Adipocyte (in vitro differentiated cells): ENCODE data around the gene PLA2G3.
A peak's percentile ranks its signal among the peaks of the same experiment; 100 is the strongest.
"Not testable (repeated sequence)": the region's sequence is repeated elsewhere in the genome, so short reads cannot be mapped to it uniquely, and the experiment has no call there.

Experiments
- DNase-seq: peaks from one replicate; pipeline ENCODE4 v3.0.0-alpha.2; 2015; ENCODE audit warnings: low read depth
- H3K27me3 ChIP-seq: replicated peaks from 2 replicates; pipeline ENCODE4 v1.7.0; 2013; ENCODE audit warnings: mild to moderate bottlenecking, low read length, moderate library complexity; ENCODE audit not compliant: control insufficient read depth, insufficient read depth
- H3K36me3 ChIP-seq: 2 replicates; pipeline ENCODE4 v1.7.0; 2013; ENCODE audit warnings: low read length, mild to moderate bottlenecking, moderate library complexity; ENCODE audit not compliant: control insufficient read depth, insufficient read depth, severe bottlenecking
- H3K4me1 ChIP-seq: 2 replicates; pipeline ENCODE4 v1.7.0; 2013; ENCODE audit warnings: mild to moderate bottlenecking, low read length, moderate library complexity; ENCODE audit not compliant: control insufficient read depth, insufficient read depth
- H3K4me3 ChIP-seq: 2 replicates; pipeline ENCODE4 v1.7.0; 2013; ENCODE audit warnings: mild to moderate bottlenecking, low read length, moderate library complexity
- H3K9ac ChIP-seq: 2 replicates; pipeline ENCODE4 v1.7.0; 2013; ENCODE audit warnings: mild to moderate bottlenecking, low read length, moderate library complexity
- H3K9me3 ChIP-seq: 2 replicates; pipeline ENCODE4 v1.7.0; 2013; ENCODE audit warnings: mild to moderate bottlenecking, low read length, moderate library complexity; ENCODE audit not compliant: control insufficient read depth

PLA2G3 gene

DNA sequence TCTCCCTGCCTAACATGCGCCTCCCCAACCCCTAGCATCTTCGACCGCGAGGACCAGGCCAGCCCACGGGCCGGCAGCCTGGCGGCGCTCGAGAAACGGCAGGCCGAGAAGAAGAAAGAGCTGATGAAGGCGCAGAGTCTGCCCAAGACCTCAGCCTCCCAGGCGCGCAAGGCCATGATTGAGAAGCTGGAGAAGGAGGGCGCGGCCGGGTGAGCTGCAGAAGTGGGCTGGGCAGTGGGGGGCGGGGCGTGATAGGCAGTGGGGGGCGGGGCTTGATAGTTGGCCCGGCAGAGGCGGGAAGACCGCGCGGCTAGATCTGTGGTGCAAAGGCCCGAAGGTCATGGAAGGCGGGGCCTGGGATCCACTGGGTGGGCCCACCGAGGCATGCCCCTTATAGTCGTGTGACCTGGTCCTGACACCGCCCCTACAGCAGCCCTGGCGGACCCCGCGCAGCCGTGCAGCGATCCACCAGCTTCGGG, 41.6 kb downstream of the PLA2G3 start:
- DNase-seq = no peak

DNA sequence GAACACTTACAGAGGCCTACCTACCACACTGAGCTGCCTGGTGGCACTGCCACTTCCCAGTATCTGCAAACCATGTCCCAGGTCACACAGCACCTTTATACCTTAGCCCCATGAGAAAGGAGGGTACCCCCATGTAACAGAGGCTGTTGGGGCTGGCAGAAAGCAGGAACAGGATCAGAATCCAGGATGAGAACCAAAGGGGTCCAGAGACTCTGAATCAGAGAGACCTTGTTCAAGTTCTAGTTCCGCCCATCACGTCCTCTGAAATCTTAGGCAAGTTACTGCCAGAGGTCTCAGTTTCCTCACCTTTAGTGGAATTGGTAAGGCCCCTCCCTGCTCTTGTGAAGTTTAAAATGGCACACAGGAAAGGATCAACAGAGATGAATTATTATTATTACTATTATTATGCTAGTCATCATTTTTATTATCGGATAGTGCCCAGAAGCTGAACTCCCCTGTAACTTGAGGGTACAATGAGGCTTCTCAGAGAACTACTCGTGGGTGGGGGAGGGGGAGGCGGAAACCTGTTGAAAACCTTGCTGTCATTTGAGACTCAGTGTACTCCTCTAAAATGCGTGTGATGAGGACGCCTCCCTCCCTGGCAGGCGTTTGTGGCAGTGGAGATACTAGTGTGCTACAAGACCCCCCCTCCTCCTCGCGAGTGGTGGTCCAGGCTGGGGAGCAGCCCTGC, 42.2 kb downstream of the PLA2G3 start:
- Histone ChIP-seq H3K27me3 (no peaks in the 10 kb centered on the region), H3K4me1 (peaks cover 31% of the 10 kb centered on the region), H3K9ac (no peak overlapping the region), H3K36me3 (peaks cover 41% of the 10 kb centered on the region), H3K4me3 (no peak overlapping the region), H3K9me3 (no peaks in the 10 kb centered on the region)
- no peak for DNase-seq

More for the DNA sequence above, 41.6 kb downstream of the PLA2G3 start:
- H3K36me3 ChIP-seq = peaks cover 38% of the 10 kb centered on the region
- H3K4me1 ChIP-seq = peaks cover 37% of the 10 kb centered on the region
- H3K4me3 ChIP-seq = no peak overlapping the region
- H3K9ac ChIP-seq = peak overlapping the region; percentile 71
- H3K27me3 ChIP-seq = no peaks in the 10 kb centered on the region
- H3K9me3 ChIP-seq = no peaks in the 10 kb centered on the region

DNA sequence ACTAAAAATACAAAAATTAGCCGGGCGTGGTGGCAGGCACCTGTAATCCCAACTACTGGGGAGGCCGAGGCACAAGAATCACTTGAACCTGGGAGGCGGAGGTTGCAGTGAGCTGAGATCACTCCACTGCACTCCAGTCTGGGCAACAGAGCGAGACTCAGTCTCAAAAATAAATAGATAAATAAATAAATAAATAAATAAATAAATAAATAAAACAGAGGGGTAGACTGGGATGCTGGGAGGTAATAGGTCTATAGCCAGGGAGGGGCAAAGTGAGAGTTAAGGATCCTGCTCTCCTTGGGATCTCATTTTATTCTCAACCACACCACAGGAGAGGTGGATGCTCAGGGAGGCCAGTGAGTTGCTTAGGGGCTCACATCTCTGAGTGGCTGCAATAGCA, 42.8 kb downstream of the PLA2G3 start:
- not testable (repeated sequence) for DNase-seq, H3K4me3 ChIP-seq, H3K9me3 ChIP-seq, H3K27me3 ChIP-seq, H3K9ac ChIP-seq
- H3K4me1 ChIP-seq = peaks cover 25% of the 10 kb centered on the region
- H3K36me3 ChIP-seq = peaks cover 44% of the 10 kb centered on the region

DNA sequence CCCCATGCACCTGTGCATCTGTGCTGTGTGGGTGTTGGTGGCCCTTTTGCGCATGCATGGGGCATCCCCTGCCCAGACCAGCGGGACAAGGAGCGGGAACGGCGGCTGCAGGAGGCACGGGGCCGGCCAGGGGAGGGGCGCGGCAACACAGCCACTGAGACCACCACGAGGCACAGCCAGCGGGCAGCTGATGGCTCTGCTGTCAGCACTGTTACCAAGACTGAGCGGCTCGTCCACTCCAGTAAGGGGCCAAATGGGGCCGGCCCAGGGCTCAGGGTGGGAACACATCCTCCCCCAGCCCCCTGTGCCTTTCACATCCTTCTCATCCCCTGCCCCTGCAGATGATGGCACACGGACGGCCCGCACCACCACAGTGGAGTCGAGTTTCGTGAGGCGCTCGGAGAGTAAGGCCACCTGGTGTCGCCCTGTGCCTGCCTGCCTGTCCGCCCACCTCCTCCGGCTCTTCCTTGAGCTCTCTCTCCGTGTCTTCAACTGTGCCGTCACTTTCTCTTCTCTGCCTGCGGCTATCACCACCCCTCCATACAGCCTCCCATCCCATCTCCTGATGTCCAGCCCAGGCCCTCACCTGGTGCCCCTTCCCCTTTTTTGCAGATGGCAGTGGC, 43.5 kb downstream of the PLA2G3 start:
- no peaks in the 10 kb centered on the region for H3K9me3 ChIP-seq
- H3K9ac ChIP-seq = no peak overlapping the region
- H3K27me3 ChIP-seq = no peaks in the 10 kb centered on the region
- H3K36me3 ChIP-seq = peaks cover 50% of the 10 kb centered on the region
- no peak for DNase-seq
- peaks cover 19% of the 10 kb centered on the region for H3K4me1 ChIP-seq
- no peak overlapping the region for H3K4me3 ChIP-seq

DNA sequence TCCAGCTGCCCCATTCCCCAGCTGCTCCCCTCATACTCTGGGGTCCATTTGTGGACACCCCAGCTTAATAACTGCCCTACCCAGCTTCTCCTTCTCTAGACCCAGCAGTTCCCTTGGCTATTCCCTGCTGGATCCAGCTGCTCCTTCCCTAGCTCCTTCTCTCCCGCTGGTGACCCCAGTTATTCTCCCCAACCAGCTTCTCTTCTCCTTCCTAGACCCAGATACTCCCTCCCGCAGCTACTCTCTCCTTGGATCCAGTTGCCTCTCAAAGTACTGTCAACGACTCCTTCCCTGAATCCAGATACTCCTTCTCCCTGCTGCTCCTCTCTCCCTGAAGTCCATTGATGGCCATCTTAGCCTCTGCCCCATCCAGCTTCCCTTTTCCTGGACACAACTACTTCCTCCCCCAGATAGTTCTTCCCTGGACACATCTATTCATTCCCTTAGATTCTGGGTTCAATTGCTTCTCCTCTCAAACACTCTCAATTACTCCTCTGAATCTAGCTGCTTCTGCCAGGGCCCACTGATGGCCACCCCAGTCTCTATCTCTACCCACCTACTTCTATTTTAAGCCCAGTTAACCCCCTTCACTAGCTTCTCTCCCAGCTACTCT, 44.6 kb downstream of the PLA2G3 start:
- peaks cover 59% of the 10 kb centered on the region for H3K36me3 ChIP-seq
- no peak overlapping the region for H3K9ac ChIP-seq
- no peak overlapping the region for H3K4me3 ChIP-seq
- no peaks in the 10 kb centered on the region for H3K9me3 ChIP-seq
- H3K27me3 ChIP-seq = no peaks in the 10 kb centered on the region
- DNase-seq = no peak
- peaks cover 11% of the 10 kb centered on the region for H3K4me1 ChIP-seq

DNA sequence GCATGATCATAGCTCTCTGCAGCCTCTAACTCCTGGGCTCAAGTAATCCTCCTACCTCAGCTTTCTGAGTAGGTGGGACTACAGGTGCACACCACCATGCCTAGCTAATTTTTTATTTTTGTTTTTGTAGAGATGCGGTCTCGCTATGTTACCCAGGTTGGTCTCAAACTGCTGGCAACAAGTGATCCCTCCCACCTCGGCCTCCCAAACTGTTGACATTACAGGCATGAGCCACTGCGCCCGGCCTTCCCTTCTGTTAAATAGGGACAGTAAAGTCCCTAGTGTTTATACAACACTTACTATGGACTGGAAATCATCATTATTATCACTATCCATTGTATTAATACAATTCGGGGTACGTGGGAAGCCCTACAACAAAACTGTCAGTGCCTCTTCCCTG, 45.6 kb downstream of the PLA2G3 start:
- H3K36me3 ChIP-seq = peaks cover 65% of the 10 kb centered on the region
- DNase-seq = no peak
- peaks cover 10% of the 10 kb centered on the region for H3K4me1 ChIP-seq
- no peak overlapping the region for H3K9ac ChIP-seq
- H3K4me3 ChIP-seq = no peak overlapping the region
- H3K27me3 ChIP-seq = no peaks in the 10 kb centered on the region
- H3K9me3 ChIP-seq = no peaks in the 10 kb centered on the region

DNA sequence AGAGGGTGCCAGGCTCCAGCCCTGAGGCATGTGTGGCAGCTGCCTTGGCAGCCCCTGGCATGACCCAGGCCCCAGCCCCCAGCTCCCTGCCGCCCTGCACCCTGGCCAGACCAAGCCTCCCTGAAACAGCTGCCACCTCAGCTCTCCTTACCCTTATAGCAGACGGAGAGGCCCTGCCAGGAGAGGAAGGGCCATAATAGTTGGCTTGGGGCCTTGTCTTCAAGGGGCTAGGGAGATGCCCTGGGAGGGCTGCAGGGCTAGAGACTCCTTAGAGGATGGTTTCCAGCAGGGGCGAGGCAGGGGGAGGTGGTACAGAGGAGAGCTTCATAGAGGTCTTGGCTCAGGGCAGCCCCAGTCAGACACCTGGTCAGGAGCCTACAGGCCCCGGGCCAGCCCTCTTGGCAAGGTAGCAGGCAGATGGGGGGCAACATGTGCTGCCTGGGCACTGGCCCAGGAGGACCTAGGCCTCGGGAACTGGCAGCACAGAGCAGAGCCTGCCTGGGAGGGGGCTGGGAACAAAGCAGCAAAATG, 46.2 kb downstream of the PLA2G3 start:
- peaks cover 8% of the 10 kb centered on the region for H3K4me1 ChIP-seq
- no peak overlapping the region for H3K9ac ChIP-seq
- no peak for DNase-seq
- H3K36me3 ChIP-seq = peaks cover 70% of the 10 kb centered on the region
- H3K9me3 ChIP-seq = no peaks in the 10 kb centered on the region
- H3K4me3 ChIP-seq = no peak overlapping the region
- no peaks in the 10 kb centered on the region for H3K27me3 ChIP-seq

DNA sequence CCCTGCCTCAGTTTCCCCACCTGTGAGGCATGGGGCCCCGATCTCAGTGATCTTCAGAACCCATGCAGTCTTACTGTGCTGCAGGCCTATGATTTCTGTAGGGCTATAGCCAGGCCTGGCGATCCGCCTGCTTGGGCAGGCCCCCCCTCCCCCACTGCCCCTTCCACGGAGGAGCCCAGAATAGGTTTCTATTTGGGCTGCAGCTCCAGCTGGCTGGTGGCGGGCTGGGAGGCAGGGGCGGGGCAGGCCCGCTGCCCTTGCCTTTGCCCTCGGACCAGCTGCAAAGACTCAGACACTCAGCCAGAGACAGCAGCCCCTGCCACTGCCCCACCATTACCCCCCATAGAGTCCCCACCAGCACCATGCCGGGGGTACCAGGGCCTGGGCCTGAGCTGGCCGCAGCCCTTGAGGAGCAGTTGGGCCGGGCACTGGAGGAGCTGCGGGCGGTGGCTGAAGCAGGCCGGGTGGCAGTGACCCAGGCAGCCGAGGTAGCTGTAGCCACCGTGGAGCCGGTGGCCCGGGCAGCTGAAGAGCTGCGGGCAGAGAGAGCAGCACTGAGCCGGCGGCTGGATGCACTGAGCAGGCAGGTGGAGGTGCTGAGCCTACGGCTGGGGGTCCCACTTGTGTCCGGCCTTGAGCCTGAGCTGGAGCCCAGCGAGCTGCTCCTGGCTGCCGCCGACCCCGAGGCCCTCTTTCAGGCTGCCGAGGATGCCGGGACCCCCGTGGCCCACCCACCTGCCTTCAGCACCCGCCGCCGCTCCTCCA, 47.0 kb downstream of the PLA2G3 start:
- no peak overlapping the region for H3K9ac ChIP-seq

DNA sequence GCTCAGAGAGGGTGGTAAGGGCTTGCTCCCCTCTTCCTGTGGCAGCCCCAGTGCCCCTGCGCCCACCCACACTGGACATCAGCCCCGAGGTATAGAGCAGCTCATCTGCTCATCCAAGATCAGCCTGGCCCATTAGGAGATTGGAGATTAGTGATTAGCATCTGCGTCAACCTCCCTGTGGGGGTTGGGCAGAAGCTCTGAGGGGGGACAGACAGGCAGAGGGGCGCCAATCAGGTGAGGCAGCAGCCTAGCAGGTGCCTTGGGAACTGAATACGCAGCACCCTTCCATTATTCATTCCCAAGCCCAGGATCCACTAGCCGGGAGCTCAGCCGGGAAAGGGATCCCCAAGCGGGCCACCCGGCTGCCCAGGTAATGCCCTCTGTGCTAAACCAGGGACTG, 48.1 kb downstream of the PLA2G3 start:
- H3K9me3 ChIP-seq = no peaks in the 10 kb centered on the region
- H3K4me1 ChIP-seq = peaks cover 10% of the 10 kb centered on the region
- no peaks in the 10 kb centered on the region for H3K27me3 ChIP-seq
- no peak overlapping the region for H3K9ac ChIP-seq
- H3K4me3 ChIP-seq = no peak overlapping the region
- peaks cover 74% of the 10 kb centered on the region for H3K36me3 ChIP-seq
- DNase-seq = no peak

More for the DNA sequence above, 47.0 kb downstream of the PLA2G3 start:
- DNase-seq = no peak
- Histone ChIP-seq H3K4me3 (no peak overlapping the region), H3K36me3 (peaks cover 75% of the 10 kb centered on the region), H3K9me3 (no peaks in the 10 kb centered on the region), H3K27me3 (no peaks in the 10 kb centered on the region), H3K4me1 (peaks cover 10% of the 10 kb centered on the region)

DNA sequence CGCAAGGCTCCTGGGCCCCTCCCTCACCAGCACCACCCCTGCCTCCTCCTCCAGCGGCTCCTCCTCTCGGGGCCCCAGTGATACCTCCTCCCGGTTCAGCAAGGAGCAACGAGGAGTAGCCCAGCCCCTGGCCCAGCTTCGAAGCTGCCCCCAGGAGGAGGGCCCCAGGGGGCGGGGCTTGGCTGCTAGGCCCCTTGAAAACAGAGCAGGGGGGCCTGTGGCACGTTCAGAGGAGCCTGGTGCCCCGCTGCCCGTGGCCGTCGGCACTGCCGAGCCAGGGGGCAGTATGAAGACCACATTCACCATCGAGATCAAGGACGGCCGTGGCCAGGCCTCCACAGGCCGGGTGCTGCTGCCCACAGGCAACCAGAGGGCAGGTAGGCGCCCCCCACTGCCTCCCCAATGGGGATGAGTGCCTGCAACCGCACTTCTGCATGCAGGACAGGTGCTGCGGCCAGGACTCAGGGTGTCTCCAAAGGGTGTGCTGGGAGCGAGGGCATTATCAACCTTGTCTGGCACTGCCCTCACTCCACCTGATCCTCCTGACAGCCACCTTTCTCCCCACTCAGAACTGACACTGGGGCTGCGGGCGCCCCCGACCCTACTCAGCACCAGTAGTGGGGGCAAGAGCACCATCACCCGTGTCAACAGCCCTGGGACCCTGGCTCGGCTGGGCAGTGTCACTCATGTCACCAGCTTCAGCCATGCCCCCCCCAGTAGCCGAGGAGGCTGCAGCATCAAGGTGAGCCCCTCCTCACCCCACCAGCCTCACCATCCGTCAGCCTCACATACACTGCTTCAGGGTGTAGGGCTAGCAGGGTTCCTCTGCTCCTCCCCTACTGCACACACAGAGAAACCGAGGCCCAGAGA, 49.0 kb downstream of the PLA2G3 start:
- Histone ChIP-seq H3K4me3 (no peak overlapping the region), H3K9ac (no peak overlapping the region), H3K4me1 (peaks cover 10% of the 10 kb centered on the region), H3K9me3 (no peaks in the 10 kb centered on the region), H3K27me3 (no peaks in the 10 kb centered on the region), H3K36me3 (peaks cover 67% of the 10 kb centered on the region)
- no peak for DNase-seq
